Measurements from ENCODE around the gene GALT.
A peak's percentile ranks its signal among the peaks of the same experiment; 100 is the strongest.

The GALT gene

DNA sequence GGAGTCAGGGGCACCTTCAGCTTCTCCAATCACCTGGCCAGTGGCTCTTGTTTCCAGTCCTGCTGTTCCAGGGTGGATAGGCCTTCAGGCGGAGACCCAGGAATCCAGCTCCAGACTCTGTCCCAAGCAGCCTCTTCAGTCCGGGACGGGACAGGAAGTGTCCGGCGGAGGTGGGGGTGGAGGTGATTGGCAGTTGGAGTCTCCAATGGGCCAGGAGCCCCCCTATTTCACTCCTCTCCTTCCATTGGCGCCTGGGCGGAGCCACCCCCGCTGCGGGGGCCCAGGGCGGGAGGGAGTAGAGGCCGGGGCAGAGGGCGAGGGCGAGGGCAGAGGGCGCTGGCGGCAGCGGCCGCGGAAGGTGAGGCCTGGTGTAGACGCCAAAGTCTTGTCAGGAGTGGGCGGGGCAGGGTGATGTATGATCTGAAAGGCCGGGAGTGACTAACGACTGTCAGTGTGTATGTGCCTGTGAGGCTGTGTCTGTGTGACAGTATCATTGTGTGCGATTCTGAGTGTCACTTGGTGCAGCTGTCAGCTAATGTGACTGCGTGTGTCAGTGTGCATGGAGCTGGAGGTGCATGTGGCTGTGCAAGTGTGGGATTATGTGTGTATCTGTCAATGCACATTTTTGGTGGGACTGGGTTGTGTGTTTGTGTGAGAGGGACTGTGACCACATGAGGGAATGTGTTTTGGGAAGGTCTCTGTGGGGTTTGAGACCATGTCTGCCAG is 5.6 kb downstream of the GALT start, which contains the start of gene IL11RA:
Gene IL11RA, plus strand, starts transcription at position 310 of the 726 bp plus-strand sequence. CDS start 3,033 bp downstream, outside the sequence.
- DNase-seq (ENCODE audit: low read depth in 2 of 2) = peak in 1 of 2 donors; percentile 36

DNA sequence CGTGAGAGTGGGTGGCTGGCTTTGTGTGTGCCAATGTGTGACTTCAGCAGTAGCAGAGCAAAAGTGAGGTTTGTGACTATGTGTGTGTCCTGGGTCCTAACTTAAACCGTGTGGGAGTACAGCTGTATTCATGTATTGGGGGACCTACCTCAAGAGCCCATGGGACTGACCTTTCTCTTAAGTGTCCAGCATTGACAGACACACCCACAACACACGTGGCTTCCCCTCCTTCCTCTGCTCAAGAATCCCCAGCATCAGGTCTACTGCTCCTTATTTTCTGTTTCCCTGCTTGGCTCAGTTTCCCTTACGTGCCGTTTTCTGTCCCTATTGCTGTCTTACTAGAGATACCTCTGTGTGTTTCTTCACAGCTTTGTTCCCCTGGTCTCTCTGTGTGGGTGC is 6.1 kb downstream of the GALT start:
- DNase-seq (ENCODE audit: low read depth in 2 of 2) = no peak

DNA sequence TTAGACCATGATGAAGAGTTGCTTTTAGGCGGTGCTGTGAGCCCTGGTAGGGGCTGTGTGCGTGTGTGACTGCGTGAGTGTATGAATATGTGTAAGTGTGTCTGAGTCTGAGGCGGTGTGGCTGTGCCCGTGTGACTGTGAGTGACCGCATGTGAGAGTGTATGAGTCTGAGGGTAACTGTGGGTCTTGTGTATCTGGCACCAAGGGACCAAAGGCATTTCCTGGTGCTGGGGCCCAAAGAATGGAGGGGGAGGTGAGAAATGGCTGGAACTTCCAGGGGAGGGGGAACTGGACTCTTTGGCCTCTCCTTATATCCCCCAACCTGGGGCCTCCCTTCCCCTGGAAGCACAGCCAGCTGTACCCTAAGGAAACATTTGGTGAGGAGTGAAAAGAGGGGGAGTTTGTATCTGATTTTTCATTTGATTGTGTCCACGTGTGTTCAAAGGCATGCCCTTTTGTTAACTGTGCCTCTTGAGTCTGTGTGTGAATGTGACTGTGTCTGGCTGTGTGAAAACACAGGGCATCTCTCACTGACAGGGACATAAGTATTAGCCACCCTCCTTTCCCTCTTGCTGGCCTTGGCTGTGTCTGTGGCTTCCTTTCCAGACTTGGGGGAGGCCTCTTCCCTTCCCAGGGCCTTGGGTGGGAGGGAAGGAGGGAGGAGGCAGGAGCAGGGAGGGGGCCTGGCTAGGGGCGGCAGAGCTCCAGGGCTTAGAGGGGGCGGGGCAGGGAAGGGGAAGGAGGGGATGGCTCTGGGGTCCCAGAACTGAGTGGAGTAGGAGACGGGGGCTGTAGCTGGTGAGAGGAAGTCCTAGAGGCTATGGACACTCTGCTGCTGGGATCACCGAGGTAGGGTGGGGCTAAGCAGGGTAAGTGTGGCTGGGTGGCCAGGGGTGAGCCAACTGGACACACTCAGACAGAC is 6.9 kb downstream of the GALT start:
- DNase-seq (ENCODE audit: low read depth in 2 of 2) = no peak

DNA sequence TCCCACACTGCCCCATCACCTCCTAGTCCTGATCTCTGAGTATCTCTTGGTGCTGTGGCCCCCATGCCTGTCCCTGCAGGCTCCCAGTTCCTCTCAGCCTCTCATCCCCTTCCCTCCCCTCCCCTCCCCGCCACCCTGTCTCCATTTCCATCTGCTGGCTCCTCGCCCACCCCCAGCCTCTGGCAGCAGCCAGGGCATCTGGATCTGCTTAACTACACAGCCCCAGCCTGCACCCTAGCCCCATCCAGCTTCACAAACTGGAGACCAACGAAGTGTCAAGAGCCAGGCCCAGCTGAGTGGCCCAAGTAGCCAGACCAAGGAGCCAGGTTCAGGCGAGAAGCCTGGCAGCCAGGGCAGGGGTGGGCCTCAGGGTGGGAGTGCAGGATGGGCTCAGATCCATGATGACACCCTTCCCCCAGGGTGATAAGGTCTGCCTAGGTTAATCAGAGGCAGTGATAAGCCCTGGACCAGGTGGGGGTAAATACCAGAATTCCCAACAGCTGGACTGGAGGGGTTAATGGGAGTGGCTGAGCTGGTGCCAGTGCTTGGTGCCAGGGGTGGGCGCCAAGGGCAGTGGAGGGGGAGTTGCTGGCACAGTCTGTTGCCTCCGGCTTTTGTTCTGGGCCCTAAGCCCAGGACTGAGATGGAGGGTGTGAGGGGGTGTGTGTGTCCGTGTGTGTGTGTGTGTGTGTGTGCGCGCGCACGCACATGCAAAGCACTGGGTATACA is 8.0 kb downstream of the GALT start:
- no peak for DNase-seq (ENCODE audit: low read depth in 2 of 2)

DNA sequence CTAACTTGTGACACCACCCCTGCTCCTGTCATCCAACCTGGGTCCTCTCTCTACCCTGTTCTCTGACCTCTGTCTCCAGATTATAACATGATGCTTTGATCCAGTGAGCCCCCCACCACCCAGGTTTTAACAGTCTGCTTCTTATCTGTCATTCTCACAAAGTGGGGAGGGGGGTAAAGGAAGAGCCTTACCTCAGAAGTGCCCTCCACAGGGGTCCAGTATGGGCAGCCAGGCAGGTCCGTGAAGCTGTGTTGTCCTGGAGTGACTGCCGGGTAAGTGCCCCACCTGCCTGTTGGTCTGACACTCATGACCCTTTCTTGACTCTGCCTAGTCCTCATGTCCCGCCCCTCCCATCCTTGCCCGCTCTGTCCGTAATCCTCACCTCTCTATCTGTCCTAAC is 8.9 kb downstream of the GALT start:
- DNase-seq (ENCODE audit: low read depth in 2 of 2) = no peak

DNA sequence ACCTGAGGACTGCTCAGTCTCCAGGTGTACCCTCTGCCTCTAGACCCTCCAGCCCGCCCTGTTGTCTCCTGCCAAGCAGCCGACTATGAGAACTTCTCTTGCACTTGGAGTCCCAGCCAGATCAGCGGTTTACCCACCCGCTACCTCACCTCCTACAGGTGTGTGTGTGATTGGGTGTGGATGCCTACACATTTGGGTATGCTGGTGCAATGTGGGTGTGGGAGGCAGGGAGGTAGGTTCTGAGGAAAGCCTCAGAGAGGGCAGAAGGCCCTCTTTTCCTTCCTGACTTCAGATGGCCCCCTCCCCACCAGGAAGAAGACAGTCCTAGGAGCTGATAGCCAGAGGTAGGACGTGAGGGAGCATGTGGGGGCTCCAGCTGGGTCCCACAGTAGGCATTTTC is 10.5 kb downstream of the GALT start:
- no peak for DNase-seq (ENCODE audit: low read depth in 2 of 2)

DNA sequence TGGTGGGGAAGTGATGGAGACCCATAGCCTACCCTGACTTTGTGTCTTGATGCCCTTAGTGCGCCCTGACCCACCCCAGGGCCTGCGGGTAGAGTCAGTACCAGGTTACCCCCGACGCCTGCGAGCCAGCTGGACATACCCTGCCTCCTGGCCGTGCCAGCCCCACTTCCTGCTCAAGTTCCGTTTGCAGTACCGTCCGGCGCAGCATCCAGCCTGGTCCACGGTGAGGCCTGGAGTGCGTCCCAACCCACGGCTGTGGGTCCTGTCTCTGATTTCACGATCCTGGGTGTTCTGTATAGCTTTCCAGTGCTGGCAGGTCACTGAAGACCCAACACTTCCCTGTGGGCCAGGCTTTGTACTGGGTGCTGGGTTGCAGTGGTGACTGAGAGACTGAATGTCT is 12.0 kb downstream of the GALT start:
- no peak for DNase-seq (ENCODE audit: low read depth in 2 of 2)

DNA sequence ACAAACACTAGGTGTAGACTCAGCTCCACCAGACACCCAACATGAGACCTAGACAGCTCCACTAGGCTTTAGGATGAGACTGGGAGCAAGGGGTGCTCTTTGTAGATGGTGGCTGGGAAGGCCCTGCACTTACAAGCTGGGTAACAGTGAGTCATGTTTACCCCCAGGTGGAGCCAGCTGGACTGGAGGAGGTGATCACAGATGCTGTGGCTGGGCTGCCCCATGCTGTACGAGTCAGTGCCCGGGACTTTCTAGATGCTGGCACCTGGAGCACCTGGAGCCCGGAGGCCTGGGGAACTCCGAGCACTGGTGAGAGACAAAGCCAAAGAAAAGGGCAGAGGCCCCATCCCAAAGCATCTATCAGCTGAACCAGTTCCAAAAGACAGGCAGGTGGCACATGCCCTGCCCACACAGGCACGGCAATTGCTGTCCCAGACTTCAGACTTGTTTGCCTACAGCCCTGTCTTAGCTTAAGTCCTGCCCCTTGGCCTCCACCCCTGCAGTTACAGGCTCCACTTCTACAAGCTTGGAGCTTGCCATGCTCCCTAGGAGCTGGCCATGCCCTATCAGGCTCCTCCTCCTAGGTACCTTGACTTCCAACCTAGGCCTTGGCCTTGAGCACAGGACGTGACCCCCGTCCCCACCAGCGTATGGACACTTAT is 13.2 kb downstream of the GALT start:
- no peak for DNase-seq (ENCODE audit: low read depth in 2 of 2)

DNA sequence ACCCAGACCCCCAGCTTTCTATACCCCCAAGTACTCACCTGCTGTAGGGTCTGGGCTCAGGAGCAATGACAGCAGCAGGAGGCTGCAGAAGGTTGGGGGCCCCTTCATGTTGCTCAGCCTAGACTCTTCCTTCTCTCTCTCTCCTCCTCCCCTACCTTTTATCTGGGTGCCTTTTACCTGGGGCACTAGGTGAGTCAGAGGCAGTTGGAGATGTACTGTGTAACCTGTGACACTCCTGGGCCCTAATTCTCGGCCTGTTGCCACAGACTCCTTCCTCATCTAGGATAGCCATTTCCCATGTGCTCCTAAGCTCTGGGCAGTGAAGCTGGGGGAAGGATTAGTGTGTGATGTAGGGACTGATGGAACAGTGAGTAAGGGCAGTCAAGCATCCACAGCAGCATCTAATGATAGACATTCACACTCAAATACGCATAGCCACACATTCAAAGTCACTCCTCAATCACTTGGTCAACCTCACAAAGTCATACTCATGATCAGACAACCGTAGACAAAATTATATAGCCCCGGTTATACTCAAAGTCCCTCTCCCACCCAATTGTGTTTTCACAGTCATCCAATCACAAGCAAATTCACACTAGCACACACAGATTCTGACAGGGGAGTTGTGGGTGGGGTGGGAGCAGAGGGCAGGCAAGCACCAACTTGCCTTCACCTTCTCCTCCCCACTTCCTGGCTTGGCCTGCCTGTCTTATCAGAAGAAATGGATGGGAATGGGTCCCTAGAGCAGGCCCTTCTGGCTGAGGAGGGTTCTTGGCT is 16.2 kb downstream of the GALT start, which contains the start of gene CCL27:
Gene CCL27, minus strand, starts transcription at position 132 of the 777 bp plus-strand sequence. Its CDS starts 24 bp downstream, at position 108.
- DNase-seq (ENCODE audit: low read depth in 2 of 2) = no peak

DNA sequence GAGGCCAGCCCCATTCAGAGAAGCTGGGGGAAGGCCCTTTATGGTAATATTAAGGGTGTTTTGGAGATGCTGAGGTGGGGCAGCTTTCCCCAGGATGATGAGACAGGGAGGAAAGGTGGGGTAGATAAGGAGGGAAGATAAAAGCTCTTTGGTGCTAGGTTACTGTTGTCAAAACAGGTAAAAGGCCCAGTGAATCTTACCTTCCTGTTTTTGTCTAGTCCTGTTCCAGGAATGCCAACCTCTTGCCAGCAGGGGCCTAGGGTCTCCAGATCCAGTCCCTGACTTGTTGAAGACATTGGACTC is 16.8 kb downstream of the GALT start:
- no peak for DNase-seq (ENCODE audit: low read depth in 2 of 2)

DNA sequence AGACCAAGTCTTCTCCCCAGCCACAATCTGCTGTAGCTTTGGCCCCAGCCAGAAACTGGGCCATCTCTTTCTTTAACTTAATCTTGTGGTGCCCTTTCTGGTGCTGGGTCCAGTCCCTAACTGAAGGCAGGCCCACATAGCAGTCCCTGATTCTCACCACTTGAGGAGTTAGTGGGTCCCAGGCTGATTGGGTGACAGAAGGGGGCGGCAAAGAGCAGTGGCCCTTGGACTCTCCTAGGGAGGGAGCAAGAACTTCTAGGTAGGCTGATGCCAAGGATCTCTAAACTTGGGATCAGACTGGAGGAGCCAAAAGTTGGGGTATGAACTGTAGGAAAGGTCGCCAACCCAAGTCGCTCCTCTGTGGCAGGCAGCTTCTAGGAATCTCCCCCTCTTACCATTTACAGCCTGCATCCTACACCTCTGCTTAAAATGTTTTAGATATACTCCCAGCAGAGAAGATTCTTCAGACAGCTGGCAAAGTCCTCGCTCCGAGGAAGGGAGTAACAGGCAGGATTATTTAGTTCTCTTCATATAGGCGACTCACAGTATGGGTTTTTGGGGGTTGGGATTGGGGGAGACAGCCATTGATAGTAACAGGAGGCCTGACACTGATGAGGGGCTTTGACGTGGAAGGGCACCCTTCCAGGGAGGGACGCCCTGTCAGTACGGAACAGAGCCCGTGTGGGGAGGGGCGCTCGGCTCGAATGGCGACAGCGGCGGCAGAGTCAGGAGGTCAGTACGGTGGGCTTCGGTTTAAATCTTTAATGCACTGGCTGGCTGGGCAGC is 18.0 kb downstream of the GALT start:
- peak; percentile 22 to 58 for DNase-seq (ENCODE audit: low read depth in 2 of 2)

DNA sequence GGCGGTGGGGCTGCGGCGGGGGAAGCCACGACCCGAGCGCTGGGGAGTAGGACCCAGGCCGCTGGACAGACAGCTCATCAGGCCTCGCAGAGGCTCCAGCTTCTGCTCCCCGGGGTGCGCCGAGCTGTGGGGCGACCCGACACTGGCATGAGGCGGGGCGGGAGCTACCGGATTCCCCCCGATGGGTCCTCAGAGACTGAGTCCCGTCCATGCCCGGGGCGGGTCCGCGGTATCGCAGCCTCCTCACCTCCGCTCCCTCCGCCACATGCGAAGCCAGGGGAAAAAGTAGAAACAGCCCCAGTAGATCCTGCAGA is 18.5 kb downstream of the GALT start:
- DNase-seq (ENCODE audit: low read depth in 2 of 2) = no peak

DNA sequence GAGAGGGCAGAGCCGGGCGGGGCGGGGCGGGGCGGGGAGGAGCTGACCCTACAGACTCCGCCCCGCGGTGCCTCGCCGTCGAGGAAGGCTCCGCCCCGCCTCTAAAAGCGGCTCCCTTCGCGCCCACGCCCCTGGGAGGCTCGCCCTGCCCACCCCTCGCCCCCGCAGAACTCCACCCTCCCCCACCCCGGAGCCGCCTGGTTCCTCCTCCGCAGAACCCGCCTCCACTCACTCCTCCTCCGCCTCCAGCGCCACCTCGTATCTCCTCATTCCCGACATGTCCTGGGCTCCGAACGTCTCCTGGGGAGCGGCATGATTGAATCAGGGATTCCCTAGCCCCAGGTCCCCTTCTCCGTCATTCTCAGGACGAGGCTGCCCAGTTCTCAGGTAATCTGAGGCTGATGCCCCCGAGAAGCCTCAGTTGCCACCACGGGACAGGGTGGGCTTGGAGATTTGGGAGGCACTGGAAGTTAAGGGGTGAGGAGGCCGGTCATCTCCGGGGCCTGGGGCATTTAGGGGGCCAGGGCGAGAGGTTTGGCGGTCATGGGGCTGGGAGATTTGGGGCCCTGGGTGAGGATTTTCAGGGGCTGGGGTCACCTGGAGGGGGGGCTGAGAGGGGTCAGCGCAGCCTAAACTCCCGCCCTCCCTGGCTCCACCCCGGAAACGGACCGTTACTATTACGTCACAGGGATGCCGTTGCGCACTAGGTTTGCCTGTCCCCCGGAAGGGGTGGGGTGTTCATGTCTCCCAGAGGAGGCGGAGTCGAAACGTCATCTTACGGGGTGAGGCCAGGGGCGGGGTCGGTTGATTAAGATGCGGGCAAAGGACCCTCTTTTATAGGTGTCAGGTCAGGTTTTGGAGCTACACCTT is 19.1 kb downstream of the GALT start:
- peak; percentile 82 to 85 for DNase-seq (ENCODE audit: low read depth in 2 of 2)

DNA sequence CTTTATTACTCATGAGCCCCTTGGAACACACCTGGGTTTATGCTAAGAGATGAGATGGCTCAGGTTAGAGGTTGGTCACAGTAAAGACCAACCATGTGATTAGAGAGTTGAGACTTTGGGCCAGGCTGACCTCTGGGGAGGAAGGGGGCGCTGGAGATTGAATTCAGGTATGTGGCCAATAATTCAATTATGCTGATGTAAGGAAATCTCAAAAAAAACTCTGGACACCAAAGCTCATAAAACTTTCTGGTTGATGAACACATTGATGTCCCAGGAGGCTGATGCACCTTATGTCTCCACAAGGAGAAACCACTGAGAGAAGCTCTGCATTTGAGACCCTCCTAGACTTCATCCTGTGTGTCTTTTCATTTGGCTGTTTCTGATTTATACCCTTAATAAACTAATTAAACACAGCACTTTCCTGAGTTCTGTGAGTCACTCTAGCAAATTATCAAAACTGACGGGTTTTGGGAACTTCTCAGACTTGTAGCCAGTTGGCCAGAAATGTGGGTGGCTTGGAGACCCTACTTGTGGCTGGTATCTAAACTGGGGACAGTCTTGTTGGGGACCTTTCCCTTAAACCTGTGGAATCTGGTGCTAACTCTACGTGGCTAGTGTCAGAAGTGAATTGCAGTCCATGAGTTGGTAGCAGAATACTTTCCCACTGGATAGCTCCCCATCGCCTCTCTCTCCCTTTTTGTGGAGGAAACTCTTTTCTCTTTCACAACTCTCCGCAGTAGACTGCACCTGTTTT is 23.5 kb downstream of the GALT start:
- DNase-seq (ENCODE audit: low read depth in 2 of 2) = no peak

DNA sequence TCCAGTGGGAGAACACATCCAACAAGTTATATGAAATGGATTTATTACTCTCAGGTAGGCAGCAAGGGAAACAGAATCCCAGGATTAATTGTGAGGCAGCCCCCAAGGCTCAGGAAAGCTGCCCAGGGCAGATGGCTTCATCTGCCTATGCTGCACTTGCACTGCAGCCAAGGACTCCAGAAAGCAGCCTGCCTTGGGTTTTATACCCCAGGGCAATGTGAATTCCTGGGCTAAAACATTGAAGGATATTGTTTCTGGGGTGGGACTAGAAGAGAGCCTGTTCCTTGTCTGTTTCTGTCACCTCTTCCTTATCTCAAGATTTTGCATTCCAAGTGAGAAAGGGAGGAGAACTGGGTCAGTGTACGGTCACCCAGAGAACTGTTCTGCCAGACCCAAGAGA is 24.8 kb downstream of the GALT start:
- no peak for DNase-seq (ENCODE audit: low read depth in 2 of 2)

DNA sequence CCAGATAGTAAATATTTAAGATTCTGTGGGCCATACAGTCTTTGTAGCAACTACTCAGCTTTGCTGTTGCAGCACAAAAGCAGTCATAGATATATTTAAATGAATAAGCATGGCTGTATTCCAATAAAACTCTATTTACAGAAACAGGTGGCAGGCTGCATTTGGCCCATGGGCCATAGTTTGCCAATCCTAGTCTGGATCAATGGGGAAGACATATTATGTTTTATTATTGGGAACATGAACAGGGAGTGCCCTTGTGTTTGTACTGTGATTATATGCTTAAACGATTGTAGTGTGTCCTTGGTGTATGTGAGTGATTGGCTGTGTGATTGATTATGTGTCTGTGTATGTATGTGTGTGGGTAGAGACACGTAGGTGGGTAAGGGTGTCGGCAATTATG is 28.0 kb downstream of the GALT start:
- no peak for DNase-seq (ENCODE audit: low read depth in 2 of 2)

DNA sequence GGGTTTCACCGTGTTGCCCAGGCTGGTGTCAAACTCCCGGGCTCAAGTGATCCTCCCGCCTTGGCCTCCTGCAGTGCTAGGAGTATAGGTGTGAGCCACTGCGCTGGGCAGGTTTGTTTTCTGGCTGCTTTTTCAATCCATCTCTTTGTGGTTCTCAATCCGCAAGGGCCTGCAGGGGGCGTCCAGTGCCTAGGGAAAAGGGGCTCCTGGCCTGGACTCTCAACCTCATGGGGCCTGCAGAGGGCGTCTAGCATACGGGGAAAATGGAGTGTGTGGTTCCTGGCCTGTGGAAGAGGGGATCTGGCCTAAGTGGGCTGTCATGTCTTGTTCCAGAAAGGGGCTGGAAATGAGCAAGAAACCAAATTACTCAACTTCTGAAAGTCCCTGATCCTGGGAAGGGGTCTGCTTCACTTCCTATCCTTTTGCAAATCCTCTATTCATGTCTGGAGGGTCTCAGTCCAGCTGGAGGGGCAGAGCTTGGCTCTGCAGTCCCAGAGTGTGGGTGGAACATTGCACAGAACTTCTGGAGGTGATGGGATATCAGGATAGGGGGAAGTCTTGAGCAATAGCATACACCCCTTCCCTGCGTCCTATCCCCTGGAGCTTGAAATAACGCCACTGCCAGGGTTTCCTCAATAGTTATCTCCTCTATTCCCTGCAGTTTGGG is 28.7 kb downstream of the GALT start:
- DNase-seq (ENCODE audit: low read depth in 2 of 2) = peak; percentile 20 to 38

DNA sequence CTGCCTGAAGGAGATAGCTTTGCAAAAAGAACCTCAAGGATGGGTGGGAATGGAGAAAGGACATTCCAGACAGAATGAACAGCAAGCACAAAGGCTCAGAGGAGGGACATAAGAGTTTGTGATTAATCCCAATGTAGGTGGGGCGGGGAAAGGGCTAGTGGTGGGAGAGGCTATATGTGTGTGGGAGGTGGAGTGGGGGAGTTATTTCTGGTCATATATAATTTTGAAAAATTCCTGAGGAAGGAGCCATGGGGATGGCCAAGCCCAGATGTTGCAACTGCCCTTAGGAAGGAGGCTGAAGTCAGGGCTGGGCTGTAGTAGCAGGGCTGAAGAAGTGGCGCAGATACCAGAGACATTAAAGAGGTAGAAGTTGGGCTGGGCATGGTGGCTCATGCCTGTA is 29.4 kb downstream of the GALT start:
- DNase-seq (ENCODE audit: low read depth in 2 of 2) = no peak

All from stimulated activated CD8-positive, alpha-beta memory T cell treated with anti-CD3 and anti-CD28 coated beads, Interleukin-7, amount 100 ng/mL, for 4 hours (primary cell).